Sigmoid colon (tissue), 4 donors: ENCODE data around the gene CDC42BPG.

ENCODE experiments used
- POLR2A ChIP-seq, 2 donors: fragments of 450-650 bp; IDR thresholded peaks; one replicate each; pipeline ENCODE4 v1.6.1; 2016; ENCODE audit warnings: antibody characterized with exemption in 2 of 2, mild to moderate bottlenecking in 2 of 2, moderate library complexity in 2 of 2
- POLR2AphosphoS5 ChIP-seq, 4 donors: sonication (generic); formaldehyde crosslinking; IDR thresholded peaks; one replicate each; pipeline ENCODE4 v1.6.1; 2017; ENCODE audit warnings: antibody characterized with exemption in 4 of 4
- TF ChIP-seq, protein P1 (sequence below), 4 experiments: fragments of 450-650 bp in 3 of 4; fragments of 200-600 bp in 1 of 4; IDR thresholded peaks; one replicate each; pipeline ENCODE4 v1.5.1; 2016 to 2019; ENCODE audit warnings: antibody characterized with exemption in 4 of 4, mild to moderate bottlenecking in 3 of 4, moderate library complexity in 2 of 4

DNA sequence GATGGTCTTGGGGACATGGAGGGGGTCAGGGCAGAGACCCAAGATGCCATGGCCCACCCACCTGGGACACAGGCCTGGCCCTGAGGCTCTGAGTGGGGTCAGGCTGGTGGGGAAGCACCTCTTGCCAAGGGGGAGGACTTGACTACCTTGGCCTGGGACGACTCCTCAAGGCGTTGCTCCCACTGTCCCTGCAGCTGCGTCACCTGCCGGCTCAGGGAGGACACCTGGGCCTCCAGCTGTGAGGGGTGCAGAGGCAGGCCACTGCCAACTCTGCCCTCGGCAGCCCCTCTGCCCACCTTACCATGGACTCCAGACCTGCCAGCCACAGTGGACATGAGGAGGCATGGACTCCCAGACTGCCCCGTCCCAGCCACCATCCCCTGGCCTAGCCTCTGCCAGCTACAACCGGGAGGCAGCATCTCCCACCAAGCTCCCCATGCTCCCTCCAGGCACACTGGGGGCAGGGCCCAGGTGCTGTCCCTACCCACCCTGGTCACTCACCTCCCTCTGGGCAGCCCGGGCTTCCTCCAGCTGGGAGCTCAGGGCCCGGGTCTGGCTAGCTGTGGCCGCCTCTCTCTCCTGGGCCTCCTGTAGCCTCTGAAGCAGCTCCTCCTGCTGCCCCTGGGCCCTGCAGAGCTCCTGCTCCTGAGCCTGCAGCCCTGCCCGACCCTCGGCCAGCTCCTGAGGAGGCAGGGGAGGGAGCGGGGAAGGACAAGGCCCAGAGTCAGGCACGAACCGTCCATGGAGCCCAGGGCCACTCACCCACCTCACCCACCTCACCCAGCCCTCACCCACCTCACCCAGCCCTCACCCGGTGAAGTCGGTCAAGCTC lies 8.6 kb downstream of the CDC42BPG start:
- TF ChIP-seq, protein P1, sequence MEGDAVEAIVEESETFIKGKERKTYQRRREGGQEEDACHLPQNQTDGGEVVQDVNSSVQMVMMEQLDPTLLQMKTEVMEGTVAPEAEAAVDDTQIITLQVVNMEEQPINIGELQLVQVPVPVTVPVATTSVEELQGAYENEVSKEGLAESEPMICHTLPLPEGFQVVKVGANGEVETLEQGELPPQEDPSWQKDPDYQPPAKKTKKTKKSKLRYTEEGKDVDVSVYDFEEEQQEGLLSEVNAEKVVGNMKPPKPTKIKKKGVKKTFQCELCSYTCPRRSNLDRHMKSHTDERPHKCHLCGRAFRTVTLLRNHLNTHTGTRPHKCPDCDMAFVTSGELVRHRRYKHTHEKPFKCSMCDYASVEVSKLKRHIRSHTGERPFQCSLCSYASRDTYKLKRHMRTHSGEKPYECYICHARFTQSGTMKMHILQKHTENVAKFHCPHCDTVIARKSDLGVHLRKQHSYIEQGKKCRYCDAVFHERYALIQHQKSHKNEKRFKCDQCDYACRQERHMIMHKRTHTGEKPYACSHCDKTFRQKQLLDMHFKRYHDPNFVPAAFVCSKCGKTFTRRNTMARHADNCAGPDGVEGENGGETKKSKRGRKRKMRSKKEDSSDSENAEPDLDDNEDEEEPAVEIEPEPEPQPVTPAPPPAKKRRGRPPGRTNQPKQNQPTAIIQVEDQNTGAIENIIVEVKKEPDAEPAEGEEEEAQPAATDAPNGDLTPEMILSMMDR (IDR thresholded peaks at IDR 0.05) = no peak
- TF ChIP-seq POLR2A (IDR thresholded peaks at IDR 0.05) (no peak), POLR2AphosphoS5 (IDR thresholded peaks at IDR 0.05) (no peak)
